Neural progenitor cell (in vitro differentiated cells): ENCODE measurements around the gene UROC1. TPM values are rescaled to one million over a fixed set of nuclear protein-coding genes. Genes with fewer than 3 reads are reported as not detected.
A peak's percentile ranks its signal among the peaks of the same experiment; 100 is the strongest.

ENCODE experiments used
- DNase-seq: peaks from one replicate; pipeline ENCODE4 v3.0.0-alpha.2; 2016; ENCODE audit warnings: low spot score
- H2AFZ ChIP-seq: fragments of 200-600 bp; sonication (generic); replicated peaks from 2 replicates; pipeline ENCODE4 v1.6.1; 2016; ENCODE audit warnings: antibody characterized with exemption
- H3F3A ChIP-seq: fragments of 200-600 bp; sonication (generic); 2 replicates; pipeline ENCODE4 v1.6.1; 2016; ENCODE audit warnings: antibody characterized with exemption, low read depth
- H3K27ac ChIP-seq: fragments of 200-600 bp; sonication (generic); 2 replicates; pipeline ENCODE4 v1.5.1; 2016; ENCODE audit warnings: mild to moderate bottlenecking
- H3K27me3 ChIP-seq: fragments of 200-600 bp; sonication (generic); 2 replicates; pipeline ENCODE4 v1.6.1; 2016; ENCODE audit warnings: mild to moderate bottlenecking, moderate library complexity
- H3K36me3 ChIP-seq: fragments of 200-600 bp; sonication (generic); 2 replicates; pipeline ENCODE4 v1.5.1; 2016
- H3K4me1 ChIP-seq: fragments of 200-600 bp; sonication (generic); 2 replicates; pipeline ENCODE4 v1.6.1; 2016; ENCODE audit warnings: mixed run types
- H3K4me2 ChIP-seq: fragments of 200-600 bp; sonication (generic); 2 replicates; pipeline ENCODE4 v1.6.1; 2016
- H3K4me3 ChIP-seq: fragments of 200-600 bp; sonication (generic); 2 replicates; pipeline ENCODE4 v1.5.1; 2016
- H3K79me2 ChIP-seq: fragments of 200-600 bp; sonication (generic); 2 replicates; pipeline ENCODE4 v1.6.1; 2016; ENCODE audit warnings: low read depth
- H3K9ac ChIP-seq: fragments of 200-600 bp; sonication (generic); 2 replicates; pipeline ENCODE4 v1.6.1; 2016
- H3K9me3 ChIP-seq: fragments of 200-600 bp; sonication (generic); 2 replicates; pipeline ENCODE4 v1.5.1; 2016; ENCODE audit warnings: low read depth
- H4K20me1 ChIP-seq: fragments of 200-600 bp; sonication (generic); 2 replicates; pipeline ENCODE4 v1.6.1; 2016; ENCODE audit warnings: low read depth
- H3K27ac Mint-ChIP-seq: 3 replicates; pipeline ENCODE4 v1.8.0; 2021; ENCODE audit warnings: mixed read lengths
- H3K27me3 Mint-ChIP-seq: 2 replicates; pipeline ENCODE4 v1.8.0; 2022; ENCODE audit warnings: low read depth, mild to moderate bottlenecking, inconsistent platforms, moderate library complexity, mixed read lengths; ENCODE audit not compliant: insufficient read depth
- H3K36me3 Mint-ChIP-seq: 3 replicates; pipeline ENCODE4 v1.8.0; 2021; ENCODE audit warnings: mixed read lengths
- H3K4me1 Mint-ChIP-seq: 3 replicates; pipeline ENCODE4 v1.8.0; 2021; ENCODE audit warnings: mixed read lengths
- H3K4me3 Mint-ChIP-seq: 3 replicates; pipeline ENCODE4 v1.8.0; 2021; ENCODE audit warnings: mild to moderate bottlenecking, moderate library complexity, mixed read lengths
- H3K9me3 Mint-ChIP-seq: 3 replicates; pipeline ENCODE4 v1.8.0; 2020; ENCODE audit warnings: mixed read lengths
- CTCF ChIP-seq: fragments of 200-600 bp; sonication (generic); IDR thresholded peaks from 2 replicates; pipeline ENCODE4 v1.5.1; 2017; ENCODE audit warnings: antibody characterized with exemption, mild to moderate bottlenecking
- EZH2 ChIP-seq: fragments of 200-600 bp; sonication (generic); IDR thresholded peaks from 2 replicates; pipeline ENCODE4 v1.6.1; 2017; ENCODE audit warnings: antibody characterized with exemption, mild to moderate bottlenecking, moderate library complexity
- EZH2phosphoT487 ChIP-seq: fragments of 200-600 bp; sonication (generic); IDR thresholded peaks from 2 replicates; pipeline ENCODE4 v1.6.1; 2017; ENCODE audit warnings: antibody characterized with exemption
- total RNA-seq: library from RNA; depleted of rRNA; stranded (reverse); fragments of >200 nt; gene quantifications from 2 replicates; pipeline ENCODE4 v1.2.3, GENCODE V29; 2015; ENCODE audit warnings: low replicate concordance

Gene UROC1
- total RNA-seq, 1 donor from 2014 or later, result not detected

- Histone ChIP-seq H3K27me3 (no peaks in the 10 kb centered on the region), H3K9me3 (no peaks in the 10 kb centered on the region), H3K4me1 (no peaks in the 10 kb centered on the region), H3K36me3 (no peaks in the 10 kb centered on the region), H3K4me3 (no peak overlapping the region), H3K27ac (no peak overlapping the region), H3F3A (no peaks in the 10 kb centered on the region), H4K20me1 (no peaks in the 10 kb centered on the region), H2AFZ (no peak overlapping the region), H3K79me2 (no peaks in the 10 kb centered on the region), H3K4me2 (no peak overlapping the region), H3K9ac (no peak overlapping the region)
- Mint-ChIP-seq H3K27ac (no peak overlapping the region), H3K9me3 (no peaks in the 10 kb centered on the region), H3K4me3 (no peak overlapping the region), H3K36me3 (no peaks in the 10 kb centered on the region), H3K4me1 (peaks cover 39% of the 10 kb centered on the region), H3K27me3 (peaks cover 13% of the 10 kb centered on the region)
- DNase-seq, result peak; percentile 48
- peak; percentile 38 for TF ChIP-seq CTCF
- no peak for TF ChIP-seq EZH2phosphoT487
- TF ChIP-seq EZH2, result no peak
Observed at GRCh38 chr3:126488185-126488584, 29.4 kb downstream of the UROC1 start.

- Mint-ChIP-seq H3K4me1 (peaks cover 38% of the 10 kb centered on the region), H3K4me3 (no peak overlapping the region), H3K36me3 (no peaks in the 10 kb centered on the region), H3K27me3 (peaks cover 16% of the 10 kb centered on the region), H3K9me3 (no peaks in the 10 kb centered on the region), H3K27ac (no peak overlapping the region)
- Histone ChIP-seq H3K9me3 (no peaks in the 10 kb centered on the region), H3K27me3 (no peaks in the 10 kb centered on the region), H3K4me2 (no peak overlapping the region), H3K27ac (no peak overlapping the region), H3K79me2 (no peaks in the 10 kb centered on the region), H3K4me3 (no peak overlapping the region), H3K9ac (no peak overlapping the region), H2AFZ (peak overlapping the region; percentile 68), H4K20me1 (no peaks in the 10 kb centered on the region), H3F3A (no peaks in the 10 kb centered on the region), H3K36me3 (no peaks in the 10 kb centered on the region), H3K4me1 (no peaks in the 10 kb centered on the region)
- TF ChIP-seq EZH2 (no peak), CTCF (peak; percentile 35)
- peak; percentile 64 for DNase-seq
Observed at GRCh38 chr3:126487151-126487771, 30.3 kb downstream of the UROC1 start.

GRCh38 chr3:126486360-126486847 lies 31.2 kb downstream of the UROC1 start:
- Mint-ChIP-seq H3K4me1 (peaks cover 41% of the 10 kb centered on the region), H3K36me3 (no peaks in the 10 kb centered on the region)

GRCh38 chr3:126485956-126486355 lies 31.6 kb downstream of the UROC1 start:
- Histone ChIP-seq H3F3A (no peaks in the 10 kb centered on the region), H3K4me1 (no peaks in the 10 kb centered on the region), H2AFZ (no peak overlapping the region), H3K27me3 (no peaks in the 10 kb centered on the region), H3K36me3 (no peaks in the 10 kb centered on the region), H3K4me2 (no peak overlapping the region), H3K79me2 (no peaks in the 10 kb centered on the region), H4K20me1 (no peaks in the 10 kb centered on the region), H3K9ac (no peak overlapping the region), H3K4me3 (no peak overlapping the region), H3K27ac (no peak overlapping the region), H3K9me3 (no peaks in the 10 kb centered on the region)
- TF ChIP-seq CTCF (no peak), EZH2 (no peak)
- peak overlapping the region; percentile 58 for H3K27ac Mint-ChIP-seq
- no peaks in the 10 kb centered on the region for H3K36me3 Mint-ChIP-seq
- DNase-seq, result no peak
- H3K4me1 Mint-ChIP-seq, result peaks cover 40% of the 10 kb centered on the region
- H3K27me3 Mint-ChIP-seq, result peaks cover 14% of the 10 kb centered on the region
- H3K9me3 Mint-ChIP-seq, result no peaks in the 10 kb centered on the region
- no peak overlapping the region for H3K4me3 Mint-ChIP-seq

More at GRCh38 chr3:126486360-126486847, 31.2 kb downstream of the UROC1 start:
- no peak for TF ChIP-seq EZH2
- Histone ChIP-seq H3K9me3 (no peaks in the 10 kb centered on the region), H3K9ac (no peak overlapping the region), H3K79me2 (no peaks in the 10 kb centered on the region), H3K4me3 (no peak overlapping the region), H3K4me1 (no peaks in the 10 kb centered on the region), H4K20me1 (no peaks in the 10 kb centered on the region), H3K27me3 (no peaks in the 10 kb centered on the region), H3K36me3 (no peaks in the 10 kb centered on the region), H3F3A (no peaks in the 10 kb centered on the region), H2AFZ (no peak overlapping the region), H3K27ac (no peak overlapping the region), H3K4me2 (no peak overlapping the region)
- no peaks in the 10 kb centered on the region for H3K9me3 Mint-ChIP-seq
- no peak overlapping the region for H3K27ac Mint-ChIP-seq
- H3K4me3 Mint-ChIP-seq, result no peak overlapping the region
- no peak for DNase-seq
- peaks cover 16% of the 10 kb centered on the region for H3K27me3 Mint-ChIP-seq
